Stimulated activated CD8-positive, alpha-beta memory T cell treated with anti-CD3 and anti-CD28 coated beads, Interleukin-4, amount 100 ng/mL, for 4 hours (primary cell): Measurements from ENCODE around the gene TM9SF3.
"Not testable (repeated sequence)": the region's sequence is repeated elsewhere in the genome, so short reads cannot be mapped to it uniquely, and the experiment has no call there.

Experiments
- DNase-seq, 2 donors: peaks; one replicate each; pipeline ENCODE4 v3.0.0-alpha.2; 2020; ENCODE audit warnings: low read depth in 2 of 2, low spot score in 1 of 2

The TM9SF3 gene

GRCh38 chr10:96600337-96600736 is 13.5 kb upstream of the TM9SF3 start:
- no peak for DNase-seq

- no peak for DNase-seq
Observed at GRCh38 chr10:96598846-96599245, 12.0 kb upstream of the TM9SF3 start.

GRCh38 chr10:96596422-96597407 is 9.9 kb upstream of the TM9SF3 start:
- no peak for DNase-seq

- DNase-seq, result no peak
Observed at GRCh38 chr10:96595741-96596140, 8.9 kb upstream of the TM9SF3 start.

- no peak for DNase-seq
Observed at GRCh38 chr10:96591946-96592345, 5.1 kb upstream of the TM9SF3 start.

- DNase-seq, result no peak
Observed at GRCh38 chr10:96588616-96589419, 2.0 kb upstream of the TM9SF3 start.

- no peak for DNase-seq
Observed at GRCh38 chr10:96588060-96588554, 1.3 kb upstream of the TM9SF3 start.

GRCh38 chr10:96587264-96588059 is 650 bp upstream of the TM9SF3 start:
- peak; percentile 24 to 27 for DNase-seq

GRCh38 chr10:96585736-96586418 is 935 bp downstream of the TM9SF3 start:
- DNase-seq, result no peak

GRCh38 chr10:96584474-96584873 is 2.3 kb downstream of the TM9SF3 start:
- DNase-seq, result no peak

- no peak for DNase-seq
Observed at GRCh38 chr10:96584035-96584434, 2.8 kb downstream of the TM9SF3 start.

GRCh38 chr10:96579133-96579532 is 7.7 kb downstream of the TM9SF3 start:
- no peak for DNase-seq

GRCh38 chr10:96578633-96579032 is 8.2 kb downstream of the TM9SF3 start:
- DNase-seq, result no peak

- DNase-seq, result no peak
Observed at GRCh38 chr10:96578022-96578421, 8.8 kb downstream of the TM9SF3 start.

GRCh38 chr10:96577069-96577468 is 9.7 kb downstream of the TM9SF3 start:
- no peak for DNase-seq

- no peak for DNase-seq
Observed at GRCh38 chr10:96576277-96576980, 10.4 kb downstream of the TM9SF3 start.

GRCh38 chr10:96574564-96574963 is 12.2 kb downstream of the TM9SF3 start:
- DNase-seq, result not testable (repeated sequence)

- no peak for DNase-seq
Observed at GRCh38 chr10:96573036-96573435, 13.8 kb downstream of the TM9SF3 start.
